A673 (cell line): ENCODE data around the gene LMNB1.

ENCODE experiments used
- EZH2 ChIP-seq: fragments of 200-600 bp; sonication (generic); IDR thresholded peaks from 2 replicates; pipeline ENCODE4 v1.6.1; 2017; ENCODE audit warnings: borderline replicate concordance, low read depth, mild to moderate bottlenecking, mixed read lengths, antibody characterized with exemption, low read length; ENCODE audit not compliant: poor library complexity, severe bottlenecking
- TF ChIP-seq, protein P1 (sequence below): fragments of 300-800, 200-600 bp; sonication (generic); conservative IDR thresholded peaks from 2 replicates; pipeline ENCODE4 v1.5.1; 2017; ENCODE audit warnings: low read depth, mild to moderate bottlenecking, antibody characterized with exemption, low read length, moderate library complexity, mixed read lengths

DNA sequence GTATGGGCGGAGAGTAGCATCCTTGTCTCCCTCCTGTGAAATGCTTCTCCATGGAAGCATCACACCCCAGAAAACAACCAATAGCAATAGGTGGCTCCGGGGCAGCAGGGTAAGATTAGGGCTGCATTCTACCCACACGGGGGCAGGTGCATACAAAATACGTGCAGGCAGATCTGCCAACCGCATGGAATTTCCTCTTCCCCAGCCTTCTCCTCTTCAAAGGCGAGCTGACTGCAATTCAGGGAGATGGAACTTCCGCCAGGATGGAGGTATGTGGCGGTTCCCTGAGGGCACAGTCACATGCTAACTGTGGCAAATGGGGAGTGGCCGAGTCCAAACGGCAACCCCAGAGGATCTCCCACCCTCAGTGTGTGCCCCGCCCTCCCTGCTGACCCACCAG lies 81.5 kb downstream of the LMNB1 start:
- TF ChIP-seq, protein P1, sequence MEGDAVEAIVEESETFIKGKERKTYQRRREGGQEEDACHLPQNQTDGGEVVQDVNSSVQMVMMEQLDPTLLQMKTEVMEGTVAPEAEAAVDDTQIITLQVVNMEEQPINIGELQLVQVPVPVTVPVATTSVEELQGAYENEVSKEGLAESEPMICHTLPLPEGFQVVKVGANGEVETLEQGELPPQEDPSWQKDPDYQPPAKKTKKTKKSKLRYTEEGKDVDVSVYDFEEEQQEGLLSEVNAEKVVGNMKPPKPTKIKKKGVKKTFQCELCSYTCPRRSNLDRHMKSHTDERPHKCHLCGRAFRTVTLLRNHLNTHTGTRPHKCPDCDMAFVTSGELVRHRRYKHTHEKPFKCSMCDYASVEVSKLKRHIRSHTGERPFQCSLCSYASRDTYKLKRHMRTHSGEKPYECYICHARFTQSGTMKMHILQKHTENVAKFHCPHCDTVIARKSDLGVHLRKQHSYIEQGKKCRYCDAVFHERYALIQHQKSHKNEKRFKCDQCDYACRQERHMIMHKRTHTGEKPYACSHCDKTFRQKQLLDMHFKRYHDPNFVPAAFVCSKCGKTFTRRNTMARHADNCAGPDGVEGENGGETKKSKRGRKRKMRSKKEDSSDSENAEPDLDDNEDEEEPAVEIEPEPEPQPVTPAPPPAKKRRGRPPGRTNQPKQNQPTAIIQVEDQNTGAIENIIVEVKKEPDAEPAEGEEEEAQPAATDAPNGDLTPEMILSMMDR, result no peak
- no peak for TF ChIP-seq EZH2
